Measurements from ENCODE around the gene DPH7. TPM values are rescaled to one million over a fixed set of nuclear protein-coding genes. Genes with fewer than 3 reads are reported as not detected.

The DPH7 gene
- total and polyA plus RNA-seq, 10 donors, result 31.7 to 80.5 (median 41.2) TPM

DNA sequence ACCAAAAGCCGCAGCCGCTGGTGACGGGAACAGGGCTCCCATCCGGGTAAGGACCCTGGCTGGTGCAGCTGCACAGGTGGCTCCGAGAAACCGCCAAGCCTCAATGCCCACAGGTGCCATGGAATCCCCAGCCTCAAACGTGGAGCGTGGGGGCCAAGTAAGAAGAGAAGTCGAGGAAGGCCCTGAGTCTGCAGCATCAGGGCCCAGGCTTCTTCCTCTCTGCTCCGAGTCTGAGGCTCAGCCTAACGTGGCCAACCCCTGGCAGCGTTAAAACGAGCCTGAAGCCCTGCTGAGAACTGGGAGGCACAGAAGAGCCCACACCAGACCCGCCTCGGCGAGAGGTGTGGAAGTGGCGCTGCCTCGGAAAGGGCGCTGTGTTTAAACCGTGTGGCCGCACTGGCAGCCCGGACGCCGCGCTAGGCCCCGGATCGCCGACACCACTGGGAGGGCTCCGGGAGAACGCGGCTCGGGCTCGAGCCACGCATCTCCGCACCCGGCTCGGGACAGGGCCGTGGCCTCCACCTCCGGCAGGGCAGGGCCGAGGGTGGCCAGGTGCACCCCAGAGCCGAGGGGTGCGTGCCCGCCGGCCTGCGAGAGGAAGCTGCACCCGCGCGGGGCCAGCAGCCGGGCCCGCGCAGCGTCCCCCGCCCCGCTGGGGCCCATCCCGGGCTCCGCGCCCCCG, 10.9 kb upstream of the DPH7 start:
- Histone ChIP-seq H3K4me3 (peak overlapping the region; percentile 50 to 94 (median 74)), H3K36me3 (peaks cover 0 to 40% (median 23%) of the 10 kb centered on the region in 6 donors), H3K9me3 (no peaks in the 10 kb centered on the region), H3K27me3 (replicated peaks in 1 of 7) (no peaks in the 10 kb centered on the region), H3K4me1 (peaks cover 6 to 48% (median 26%) of the 10 kb centered on the region in 6 donors), H3K27ac (peak overlapping the region in 3 of 8 donors; percentile 30 to 86 (median 51))
- intact Hi-C loops (cut with DNase I; ENCODE audit: low total_unique reads), result no loop called here
- 9 to 29% (median 14%) methylated on average over 17 to 58 of the region's 58 CpGs for WGBS, 5 donors
- TF ChIP-seq POLR2AphosphoS5 (IDR thresholded peaks at IDR 0.05) (peak in 1 of 3 donors; percentile 33), POLR2A (IDR thresholded peaks at IDR 0.05) (no peak)
- TF ChIP-seq, protein P1, sequence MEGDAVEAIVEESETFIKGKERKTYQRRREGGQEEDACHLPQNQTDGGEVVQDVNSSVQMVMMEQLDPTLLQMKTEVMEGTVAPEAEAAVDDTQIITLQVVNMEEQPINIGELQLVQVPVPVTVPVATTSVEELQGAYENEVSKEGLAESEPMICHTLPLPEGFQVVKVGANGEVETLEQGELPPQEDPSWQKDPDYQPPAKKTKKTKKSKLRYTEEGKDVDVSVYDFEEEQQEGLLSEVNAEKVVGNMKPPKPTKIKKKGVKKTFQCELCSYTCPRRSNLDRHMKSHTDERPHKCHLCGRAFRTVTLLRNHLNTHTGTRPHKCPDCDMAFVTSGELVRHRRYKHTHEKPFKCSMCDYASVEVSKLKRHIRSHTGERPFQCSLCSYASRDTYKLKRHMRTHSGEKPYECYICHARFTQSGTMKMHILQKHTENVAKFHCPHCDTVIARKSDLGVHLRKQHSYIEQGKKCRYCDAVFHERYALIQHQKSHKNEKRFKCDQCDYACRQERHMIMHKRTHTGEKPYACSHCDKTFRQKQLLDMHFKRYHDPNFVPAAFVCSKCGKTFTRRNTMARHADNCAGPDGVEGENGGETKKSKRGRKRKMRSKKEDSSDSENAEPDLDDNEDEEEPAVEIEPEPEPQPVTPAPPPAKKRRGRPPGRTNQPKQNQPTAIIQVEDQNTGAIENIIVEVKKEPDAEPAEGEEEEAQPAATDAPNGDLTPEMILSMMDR (IDR thresholded peaks at IDR 0.05 in 8 of 11, conservative IDR thresholded peaks at IDR 0.05 in 3 of 11), result no peak
- no peak for DNase-seq

DNA sequence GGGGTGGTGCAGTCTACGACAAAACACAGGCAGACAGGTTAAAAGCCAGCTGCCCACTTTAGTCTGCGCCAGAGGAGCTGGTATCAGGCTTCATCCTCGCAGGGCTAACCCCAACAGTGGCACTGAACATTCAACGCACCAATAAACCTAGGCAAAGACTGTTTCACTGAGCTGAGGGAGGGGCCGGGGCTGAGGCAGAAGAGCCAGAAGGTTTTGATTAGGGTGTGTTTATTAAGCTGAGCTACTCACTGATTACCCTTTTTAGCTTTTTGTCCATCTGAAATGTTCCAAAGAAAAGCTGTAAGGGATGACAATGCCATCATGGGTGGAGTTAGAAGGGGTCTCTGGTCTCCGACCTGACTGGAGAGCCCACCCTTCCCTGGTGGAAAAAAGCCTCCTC, 10.2 kb upstream of the DPH7 start:
- WGBS, 5 donors, result 91 to 96% (median 95%) methylated on average over 6 of the region's 6 CpGs
- intact Hi-C loops (cut with DNase I; ENCODE audit: low total_unique reads), result no loop called here
- TF ChIP-seq, protein P1 (IDR thresholded peaks at IDR 0.05 in 8 of 11, conservative IDR thresholded peaks at IDR 0.05 in 3 of 11), result no peak
- TF ChIP-seq POLR2A (IDR thresholded peaks at IDR 0.05) (no peak), POLR2AphosphoS5 (IDR thresholded peaks at IDR 0.05) (no peak)
- DNase-seq, result no peak
- Histone ChIP-seq H3K9me3 (no peaks in the 10 kb centered on the region), H3K36me3 (peaks cover 0 to 46% (median 28%) of the 10 kb centered on the region in 6 donors), H3K4me1 (peaks cover 6 to 48% (median 26%) of the 10 kb centered on the region in 6 donors), H3K27me3 (replicated peaks in 1 of 7) (no peaks in the 10 kb centered on the region), H3K4me3 (peak overlapping the region in 4 of 8 donors; percentile 67 to 94 (median 87)), H3K27ac (no peak overlapping the region)

DNA sequence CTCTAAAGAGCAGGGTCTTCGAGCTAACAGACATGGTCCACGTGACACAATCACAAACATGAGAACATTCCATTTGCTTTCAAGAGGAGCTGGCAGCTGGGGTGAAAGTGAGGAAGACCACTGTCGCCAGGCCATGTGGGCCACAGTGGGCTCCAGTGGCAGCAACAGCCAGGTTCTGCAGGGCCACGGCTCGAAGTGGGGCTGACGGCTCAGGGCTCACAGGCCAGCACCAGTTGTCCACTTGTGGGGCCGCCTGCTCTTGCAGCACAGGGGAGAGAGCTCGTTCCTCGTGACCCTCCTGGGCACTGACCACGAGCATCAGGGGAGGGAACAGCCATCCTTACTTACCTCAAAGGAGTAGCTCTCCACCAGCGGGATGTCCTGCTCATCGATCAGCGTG, 9.6 kb upstream of the DPH7 start:
- TF ChIP-seq POLR2AphosphoS5 (IDR thresholded peaks at IDR 0.05) (no peak), POLR2A (IDR thresholded peaks at IDR 0.05) (no peak)
- TF ChIP-seq, protein P1 (IDR thresholded peaks at IDR 0.05 in 8 of 11, conservative IDR thresholded peaks at IDR 0.05 in 3 of 11), result no peak
- Histone ChIP-seq H3K9me3 (no peaks in the 10 kb centered on the region), H3K27ac (no peak overlapping the region), H3K36me3 (peaks cover 0 to 52% (median 33%) of the 10 kb centered on the region in 6 donors), H3K27me3 (replicated peaks in 1 of 7) (no peaks in the 10 kb centered on the region), H3K4me1 (peaks cover 6 to 48% (median 26%) of the 10 kb centered on the region in 6 donors), H3K4me3 (no peak overlapping the region)
- DNase-seq, result no peak
- intact Hi-C loops (cut with DNase I; ENCODE audit: low total_unique reads), result no loop called here
- WGBS, 5 donors, result 86 to 95% (median 89%) methylated on average over 11 to 13 of the region's 13 CpGs

DNA sequence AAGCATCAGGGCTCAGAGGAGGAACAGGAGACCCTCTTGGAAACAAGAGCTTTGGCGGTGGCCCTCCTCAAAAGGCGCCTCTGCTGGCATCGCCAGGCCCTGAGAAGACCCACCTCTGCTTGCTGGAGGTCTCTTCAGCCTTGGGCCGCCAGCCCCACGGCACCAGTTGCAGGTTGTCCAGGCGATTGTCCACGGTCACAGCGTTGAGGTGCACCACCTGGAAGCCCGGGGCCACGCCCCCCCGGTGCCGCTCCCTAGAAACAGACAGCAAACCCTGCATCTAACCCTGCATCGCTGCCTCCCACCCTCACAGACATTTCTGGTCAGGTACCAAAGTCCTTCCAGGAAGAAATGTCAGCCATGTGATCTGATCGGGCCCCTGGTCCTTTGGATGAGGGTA, 8.1 kb upstream of the DPH7 start:
- Histone ChIP-seq H3K9me3 (no peaks in the 10 kb centered on the region), H3K4me1 (peaks cover 6 to 34% (median 22%) of the 10 kb centered on the region in 6 donors), H3K27ac (no peak overlapping the region), H3K4me3 (no peak overlapping the region), H3K27me3 (replicated peaks in 1 of 7) (no peaks in the 10 kb centered on the region), H3K36me3 (peaks cover 0 to 67% (median 42%) of the 10 kb centered on the region in 6 donors)
- TF ChIP-seq POLR2AphosphoS5 (IDR thresholded peaks at IDR 0.05), result no peak
- TF ChIP-seq, protein P1 (IDR thresholded peaks at IDR 0.05 in 8 of 11, conservative IDR thresholded peaks at IDR 0.05 in 3 of 11), result no peak
- no peak for TF ChIP-seq POLR2A (IDR thresholded peaks at IDR 0.05)
- 93 to 100% (median 97%) methylated on average over 8 to 14 of the region's 14 CpGs for WGBS, 5 donors
- intact Hi-C loops (cut with DNase I; ENCODE audit: low total_unique reads), result no loop called here
- no peak for DNase-seq

Measured in spleen (tissue), 11 donors.